ENCODE measurements around the gene VKORC1. TPM values are rescaled to one million over a fixed set of nuclear protein-coding genes. Genes with fewer than 3 reads are reported as not detected.

VKORC1 gene
- total and polyA plus RNA-seq, 2 of the 8 experiments (the other 6 are each of a cell fraction or from before 2014, with no cell fraction given), result 84.1 to 483 TPM

- no peak overlapping the region for H2AK5ac ChIP-seq (ENCODE audit: low read depth, low read length)
- peaks cover 4% of the 10 kb centered on the region for H3K79me1 ChIP-seq (ENCODE audit: low read depth, low read length)
- no peak overlapping the region for H3K9ac ChIP-seq (replicated peaks in 1 of 4; ENCODE audit: extremely low read depth in 1 of 4, low read depth in 3 of 4, low read length in 3 of 4)
- no peak overlapping the region for H2BK12ac ChIP-seq (ENCODE audit: low read depth, low read length)
- no peak overlapping the region for H2BK120ac ChIP-seq (replicated peaks; ENCODE audit: low read depth, low read length)
- H3K14ac ChIP-seq (ENCODE audit: insufficient read length), result no peak overlapping the region
- H3K4me3 ChIP-seq (ENCODE audit: extremely low read depth in 1 of 4, insufficient read depth in 2 of 4, low read depth in 3 of 4, low read length in 4 of 4), result no peak overlapping the region
- no peak overlapping the region for H2AFZ ChIP-seq (ENCODE audit: low read length)
- H3K36me3 ChIP-seq (ENCODE audit: control insufficient read depth in 2 of 4, insufficient read depth in 4 of 4, low read length in 3 of 4), result peaks cover 14 to 27% (median 19%) of the 10 kb centered on the region in 4 experiments
- CTCF ChIA-PET (ENCODE audit: partially characterized antibody), result interaction anchor here (1.7 kb wide), 1 partner anchor 13 kb away, joined by 6 read pairs; no protein-coding TSS in a partner anchor
- H4K5ac ChIP-seq (ENCODE audit: insufficient read length, low read depth, low read length), result no peak overlapping the region
- no peak for FAIRE-seq
- H3K4me1 ChIP-seq (replicated peaks in 1 of 4; ENCODE audit: control insufficient read depth in 3 of 4, insufficient read depth in 4 of 4, low read length in 3 of 4), result peaks cover 0 to 33% (median 27%) of the 10 kb centered on the region in 4 experiments; a peak in 6 of 7 replicates
- H3K56ac ChIP-seq (replicated peaks; ENCODE audit: insufficient read length, low read depth, low read length), result no peak overlapping the region
- no peaks in the 10 kb centered on the region for H3K9me3 ChIP-seq (ENCODE audit: insufficient read depth in 2 of 2, low read depth in 1 of 2, low read length in 1 of 2)
- no peak overlapping the region for H3K18ac ChIP-seq (ENCODE audit: extremely low read depth, low read length)
- H3K27me3 ChIP-seq (replicated peaks in 1 of 4; ENCODE audit: control insufficient read depth in 3 of 4, extremely low read depth in 1 of 4, insufficient read depth in 3 of 4, low read length in 3 of 4), result no peaks in the 10 kb centered on the region
- no peak overlapping the region for H3K4me2 ChIP-seq (ENCODE audit: insufficient read depth in 1 of 2, low read depth in 2 of 2, low read length in 2 of 2)
- 88% methylated on average over 26 of the region's 29 CpGs; no CpG with 5 or more reads in 1 of the 2 experiments for WGBS, 2 experiments (ENCODE audit: extremely low coverage in 1 of 2, insufficient coverage in 1 of 2, insufficient read length in 1 of 2, insufficient replicate concordance in 2 of 2, low coverage in 1 of 2, low lambda C conversion rate in 2 of 2, missing lambda C conversion rate in 1 of 2)
- peak overlapping the region; percentile 66; the same call in 1 of the 2 replicates for H2BK5ac ChIP-seq (ENCODE audit: low read depth, low read length)
- POLR2A ChIA-PET (ENCODE audit: partially characterized antibody), result interaction anchor here (0.6 to 34.9 kb wide), 8 partner anchors 7 to 58 kb away, joined by 3 to 713 read pairs (median 6); partner anchors contain the start of genes BCKDK, FUS, KAT8 and PRSS36
- TF ChIP-seq SIN3A (conservative IDR thresholded peaks at IDR 0.05 in 1 of 2, IDR thresholded peaks at IDR 0.05 in 1 of 2; ENCODE audit: low read depth in 1 of 2, low read length in 2 of 2) (no peak), BACH1 (IDR thresholded peaks at IDR 0.05; ENCODE audit: low read length) (no peak), RBBP5 (IDR thresholded peaks at IDR 0.05; ENCODE audit: borderline replicate concordance, low read depth, low read length) (no peak), PHF8 (conservative IDR thresholded peaks at IDR 0.05; ENCODE audit: low read depth, low read length) (no peak), HDAC6 (IDR thresholded peaks at IDR 0.05; ENCODE audit: low read depth, low read length) (no peak), POU5F1 (IDR thresholded peaks at IDR 0.05; ENCODE audit: low read depth, low read length) (no peak), CREB1 (IDR thresholded peaks at IDR 0.05) (no peak), SRF (IDR thresholded peaks at IDR 0.05; ENCODE audit: low read depth, low read length) (no peak), TCF12 (IDR thresholded peaks at IDR 0.05; ENCODE audit: low read depth, low read length) (no peak), BRCA1 (IDR thresholded peaks at IDR 0.05; ENCODE audit: low read depth, low read length) (no peak), TAF1 (IDR thresholded peaks at IDR 0.05; ENCODE audit: low read depth, low read length) (no peak)
- H2BK20ac ChIP-seq (ENCODE audit: low read length), result no peak overlapping the region
- H3K79me2 ChIP-seq (ENCODE audit: control insufficient read depth in 1 of 2, insufficient read depth in 2 of 2, low read length in 2 of 2), result peaks cover 0 to 19% of the 10 kb centered on the region in 2 experiments; a peak in 2 of 4 replicates
- peaks cover 6% of the 10 kb centered on the region for H3K23me2 ChIP-seq (ENCODE audit: low read depth, low read length)
- DNase-seq (ENCODE audit: low read depth in 1 of 2, low spot score in 2 of 2), result no peak
- H2BK15ac ChIP-seq (ENCODE audit: low read length), result peak overlapping the region; percentile 34; the same call in 1 of the 2 replicates
- no peak overlapping the region for H4K91ac ChIP-seq (replicated peaks; ENCODE audit: insufficient read length, low read length)
- no peak overlapping the region; the same call in 1 of the 2 replicates for H4K8ac ChIP-seq (ENCODE audit: extremely low read depth, insufficient read depth, low read length)
- no peak overlapping the region for H3K23ac ChIP-seq (ENCODE audit: insufficient read length)
- H4K20me1 ChIP-seq (replicated peaks in 1 of 2; ENCODE audit: control insufficient read depth in 1 of 2, insufficient read depth in 2 of 2, low read length in 2 of 2), result peaks cover 4 to 6% of the 10 kb centered on the region in 2 experiments
- no peak overlapping the region for H3K4ac ChIP-seq (replicated peaks; ENCODE audit: insufficient read length, low read depth, low read length)
- H3K27ac ChIP-seq (ENCODE audit: low read depth, low read length), result peak overlapping the region; percentile 70; the same call in 1 of the 2 replicates
These were observed 35.2 kb upstream of the VKORC1 start for GRCh38 chr16:31129568-31130335.
